Measurements from ENCODE around the gene PIAS4.

PIAS4 gene

GRCh38 chr19:4023600-4024398, 16.3 kb downstream of the PIAS4 start:
- DNase-seq (ENCODE audit: low read depth), result no peak

GRCh38 chr19:4025317-4025716, 17.8 kb downstream of the PIAS4 start:
- no peak for DNase-seq (ENCODE audit: low read depth)

- DNase-seq (ENCODE audit: low read depth), result no peak
These were observed 19.6 kb downstream of the PIAS4 start for GRCh38 chr19:4027146-4027545.

GRCh38 chr19:4028334-4029246, 21.1 kb downstream of the PIAS4 start:
- no peak for DNase-seq (ENCODE audit: low read depth)

- no peak for DNase-seq (ENCODE audit: low read depth)
These were observed 21.7 kb downstream of the PIAS4 start for GRCh38 chr19:4029247-4029614.

GRCh38 chr19:4030552-4030951, 23.0 kb downstream of the PIAS4 start:
- no peak for DNase-seq (ENCODE audit: low read depth)

- no peak for DNase-seq (ENCODE audit: low read depth)
These were observed 23.4 kb downstream of the PIAS4 start for GRCh38 chr19:4030981-4031380.

- DNase-seq (ENCODE audit: low read depth), result no peak
These were observed 23.9 kb downstream of the PIAS4 start for GRCh38 chr19:4031420-4031819.

GRCh38 chr19:4032436-4032835, 24.9 kb downstream of the PIAS4 start:
- no peak for DNase-seq (ENCODE audit: low read depth)

- DNase-seq (ENCODE audit: low read depth), result no peak
These were observed 25.8 kb downstream of the PIAS4 start for GRCh38 chr19:4033028-4033956.

GRCh38 chr19:4034048-4035017, 26.8 kb downstream of the PIAS4 start:
- no peak for DNase-seq (ENCODE audit: low read depth)

- DNase-seq (ENCODE audit: low read depth), result no peak
These were observed 27.6 kb downstream of the PIAS4 start for GRCh38 chr19:4035018-4035566.

GRCh38 chr19:4035582-4035981, 28.0 kb downstream of the PIAS4 start:
- DNase-seq (ENCODE audit: low read depth), result no peak

GRCh38 chr19:4036576-4037300, 29.2 kb downstream of the PIAS4 start:
- no peak for DNase-seq (ENCODE audit: low read depth)

GRCh38 chr19:4037301-4037949, 29.9 kb downstream of the PIAS4 start:
- no peak for DNase-seq (ENCODE audit: low read depth)

GRCh38 chr19:4038057-4038456, 30.5 kb downstream of the PIAS4 start:
- DNase-seq (ENCODE audit: low read depth), result no peak

- DNase-seq (ENCODE audit: low read depth), result no peak
These were observed 31.3 kb downstream of the PIAS4 start for GRCh38 chr19:4038661-4039423.

GRCh38 chr19:4042064-4042730, 34.7 kb downstream of the PIAS4 start:
- DNase-seq (ENCODE audit: low read depth), result no peak
